NCI-H526 (cell line): Measurements from ENCODE around the gene SFI1.
A peak's percentile ranks its signal among the peaks of the same experiment; 100 is the strongest.

Source experiments
- DNase-seq, 2 experiments: peaks; one replicate each; lab custom pipeline; 2025; lab: John Stamatoyannopoulos, UW

Gene SFI1

GRCh38 chr22:31616315-31616980 lies 120.1 kb downstream of the SFI1 start:
- peak in 1 of 2 experiments; percentile 14 for DNase-seq

- peak; percentile 87 to 95 for DNase-seq
Observed at GRCh38 chr22:31618057-31618456, 121.7 kb downstream of the SFI1 start.

- DNase-seq = no peak
Observed at GRCh38 chr22:31618471-31619176, 122.3 kb downstream of the SFI1 start.

- DNase-seq = no peak
Observed at GRCh38 chr22:31619611-31620300, 123.4 kb downstream of the SFI1 start.

- DNase-seq = no peak
Observed at GRCh38 chr22:31620756-31621480, 124.6 kb downstream of the SFI1 start.

GRCh38 chr22:31621507-31622124 lies 125.3 kb downstream of the SFI1 start:
- DNase-seq = peak in 1 of 2 experiments; percentile 36

- no peak for DNase-seq
Observed at GRCh38 chr22:31622980-31623379, 126.6 kb downstream of the SFI1 start.

- DNase-seq = no peak
Observed at GRCh38 chr22:31623592-31624304, 127.4 kb downstream of the SFI1 start.

GRCh38 chr22:31625257-31625640 lies 128.9 kb downstream of the SFI1 start:
- DNase-seq = no peak

- no peak for DNase-seq
Observed at GRCh38 chr22:31625661-31626426, 129.5 kb downstream of the SFI1 start.

GRCh38 chr22:31626427-31627150 lies 130.3 kb downstream of the SFI1 start:
- peak in 1 of 2 experiments; percentile 33 for DNase-seq

GRCh38 chr22:31627223-31627731 lies 130.9 kb downstream of the SFI1 start:
- DNase-seq = no peak

- no peak for DNase-seq
Observed at GRCh38 chr22:31628362-31628761, 132.0 kb downstream of the SFI1 start.

GRCh38 chr22:31628969-31629708 lies 132.8 kb downstream of the SFI1 start:
- no peak for DNase-seq

- no peak for DNase-seq
Observed at GRCh38 chr22:31629741-31630184, 133.4 kb downstream of the SFI1 start.

- peak; percentile 37 to 89 for DNase-seq
Observed at GRCh38 chr22:31630331-31631329, 134.3 kb downstream of the SFI1 start.

GRCh38 chr22:31631436-31631835 lies 135.1 kb downstream of the SFI1 start:
- DNase-seq = no peak
